Astrocyte (in vitro differentiated cells and primary cell): ENCODE data around the gene TOP1. TPM values are rescaled to one million over a fixed set of nuclear protein-coding genes. Genes with fewer than 3 reads are reported as not detected.

Source experiments
- DNase-seq: peaks from one replicate; pipeline ENCODE4 v3.0.0-alpha.2; 2010; ENCODE audit warnings: low read depth
- FAIRE-seq: peaks from 2 replicates; lab custom pipeline; 2011; peaks lifted over from hg19 to GRCh38; lab: Jason Lieb, UNC
- H2AFZ ChIP-seq: 2 replicates; pipeline ENCODE4 v1.6.0; 2012; ENCODE audit warnings: low read depth, low read length, inconsistent platforms
- H3K27ac ChIP-seq: 2 replicates; pipeline ENCODE4 v1.5.1; 2011; ENCODE audit warnings: low read depth, low read length, inconsistent platforms
- H3K27me3 ChIP-seq: 2 replicates; pipeline ENCODE4 v1.6.0; 2011; ENCODE audit warnings: low read length, inconsistent platforms; ENCODE audit not compliant: insufficient read depth
- H3K36me3 ChIP-seq: 2 replicates; pipeline ENCODE4 v1.5.1; 2011; ENCODE audit warnings: low read length, inconsistent platforms; ENCODE audit not compliant: insufficient read depth
- H3K4me1 ChIP-seq: 2 replicates; pipeline ENCODE4 v1.5.1; 2011; ENCODE audit warnings: low read length, inconsistent platforms; ENCODE audit not compliant: insufficient read depth
- H3K4me2 ChIP-seq: 2 replicates; pipeline ENCODE4 v1.6.0; 2012; ENCODE audit warnings: low read length, inconsistent platforms
- H3K4me3 ChIP-seq: 2 replicates; pipeline ENCODE4 v1.5.1; 2011; ENCODE audit warnings: low read depth, mild to moderate bottlenecking, low read length, inconsistent platforms; ENCODE audit not compliant: insufficient read depth
- H3K79me2 ChIP-seq: 2 replicates; pipeline ENCODE4 v1.6.0; 2012; ENCODE audit warnings: mild to moderate bottlenecking, low read length, inconsistent platforms; ENCODE audit not compliant: insufficient read depth
- H3K9ac ChIP-seq: 2 replicates; pipeline ENCODE4 v1.6.0; 2012; ENCODE audit warnings: mild to moderate bottlenecking, low read length, inconsistent platforms
- H3K9me3 ChIP-seq: 2 replicates; pipeline ENCODE4 v1.5.1; 2012; ENCODE audit warnings: low read depth, mild to moderate bottlenecking, low read length, inconsistent platforms; ENCODE audit not compliant: insufficient read depth
- H4K20me1 ChIP-seq: 2 replicates; pipeline ENCODE4 v1.6.0; 2012; ENCODE audit warnings: low read length, inconsistent platforms; ENCODE audit not compliant: insufficient read depth
- H3K27ac Mint-ChIP-seq: one replicate; pipeline ENCODE4 v1.8.0; 2021; ENCODE audit warnings: mild to moderate bottlenecking, mixed read lengths; ENCODE audit not compliant: unreplicated experiment
- H3K27me3 Mint-ChIP-seq: one replicate; pipeline ENCODE4 v1.8.0; 2021; ENCODE audit warnings: low read depth, mixed read lengths; ENCODE audit not compliant: unreplicated experiment
- H3K36me3 Mint-ChIP-seq: one replicate; pipeline ENCODE4 v1.8.0; 2021; ENCODE audit warnings: low read depth, mixed read lengths; ENCODE audit not compliant: unreplicated experiment
- H3K4me1 Mint-ChIP-seq: one replicate; pipeline ENCODE4 v1.8.0; 2021; ENCODE audit warnings: low read depth, mixed read lengths; ENCODE audit not compliant: unreplicated experiment
- H3K4me3 Mint-ChIP-seq: one replicate; pipeline ENCODE4 v1.8.0; 2021; ENCODE audit warnings: mild to moderate bottlenecking, moderate library complexity, mixed read lengths; ENCODE audit not compliant: unreplicated experiment
- H3K9me3 Mint-ChIP-seq: one replicate; pipeline ENCODE4 v1.8.0; 2021; ENCODE audit warnings: mild to moderate bottlenecking, mixed read lengths; ENCODE audit not compliant: unreplicated experiment
- EZH2 ChIP-seq: IDR thresholded peaks from 2 replicates; pipeline ENCODE4 v1.6.1; 2012; ENCODE audit warnings: mild to moderate bottlenecking, low read length, inconsistent platforms; ENCODE audit not compliant: insufficient read depth
- total RNA-seq: library from RNA; stranded (reverse); gene quantifications from 2 replicates; pipeline ENCODE4 v1.2.1, GENCODE V29; 2021
- TF ChIP-seq, protein P1 (sequence below): IDR thresholded peaks from 2 replicates; pipeline ENCODE4 v1.5.1; 2011; ENCODE audit warnings: low read depth, mild to moderate bottlenecking, inconsistent platforms, low read length, moderate library complexity; ENCODE audit not compliant: insufficient read depth

TOP1 gene
- total RNA-seq, 1 donor from 2014 or later: 63.5 TPM

DNA sequence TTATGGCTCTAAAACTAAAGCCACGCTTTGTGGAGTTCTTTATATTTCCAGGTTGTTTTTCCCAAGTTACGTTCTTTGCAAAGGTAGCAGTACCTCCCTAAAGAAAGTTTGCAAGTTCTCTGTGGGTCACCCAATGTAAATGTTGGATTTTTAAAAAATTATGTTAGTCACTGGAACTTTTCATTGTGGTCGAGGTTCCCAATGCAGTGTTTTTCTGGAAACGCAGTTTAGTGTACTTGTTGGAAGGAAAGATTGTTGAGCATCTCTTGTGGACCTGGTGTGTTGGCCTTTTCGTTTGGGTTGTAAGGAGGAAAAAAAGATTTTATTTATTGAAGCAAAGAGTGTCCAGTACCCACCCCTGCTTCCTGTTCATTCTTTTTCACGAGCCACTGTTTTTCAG lies 1.4 kb downstream of the TOP1 start:
- H3K4me1 ChIP-seq: peaks cover 25% of the 10 kb centered on the region
- Mint-ChIP-seq H3K9me3 (peaks cover 2% of the 10 kb centered on the region), H3K4me3 (peak overlapping the region; percentile 97), H3K27me3 (no peaks in the 10 kb centered on the region), H3K36me3 (peaks cover 2% of the 10 kb centered on the region), H3K4me1 (peaks cover 38% of the 10 kb centered on the region), H3K27ac (peak overlapping the region; percentile 97)
- no peaks in the 10 kb centered on the region for H3K9me3 ChIP-seq
- peaks cover 56% of the 10 kb centered on the region for H4K20me1 ChIP-seq
- H3K79me2 ChIP-seq: peaks cover 65% of the 10 kb centered on the region
- no peak overlapping the region for H2AFZ ChIP-seq
- H3K9ac ChIP-seq: peak overlapping the region; percentile 99
- FAIRE-seq (no peak), DNase-seq (no peak)
- H3K4me3 ChIP-seq: peak overlapping the region; percentile 89
- H3K27ac ChIP-seq: peak overlapping the region; percentile 97
- TF ChIP-seq EZH2: no peak
- TF ChIP-seq, protein P1, sequence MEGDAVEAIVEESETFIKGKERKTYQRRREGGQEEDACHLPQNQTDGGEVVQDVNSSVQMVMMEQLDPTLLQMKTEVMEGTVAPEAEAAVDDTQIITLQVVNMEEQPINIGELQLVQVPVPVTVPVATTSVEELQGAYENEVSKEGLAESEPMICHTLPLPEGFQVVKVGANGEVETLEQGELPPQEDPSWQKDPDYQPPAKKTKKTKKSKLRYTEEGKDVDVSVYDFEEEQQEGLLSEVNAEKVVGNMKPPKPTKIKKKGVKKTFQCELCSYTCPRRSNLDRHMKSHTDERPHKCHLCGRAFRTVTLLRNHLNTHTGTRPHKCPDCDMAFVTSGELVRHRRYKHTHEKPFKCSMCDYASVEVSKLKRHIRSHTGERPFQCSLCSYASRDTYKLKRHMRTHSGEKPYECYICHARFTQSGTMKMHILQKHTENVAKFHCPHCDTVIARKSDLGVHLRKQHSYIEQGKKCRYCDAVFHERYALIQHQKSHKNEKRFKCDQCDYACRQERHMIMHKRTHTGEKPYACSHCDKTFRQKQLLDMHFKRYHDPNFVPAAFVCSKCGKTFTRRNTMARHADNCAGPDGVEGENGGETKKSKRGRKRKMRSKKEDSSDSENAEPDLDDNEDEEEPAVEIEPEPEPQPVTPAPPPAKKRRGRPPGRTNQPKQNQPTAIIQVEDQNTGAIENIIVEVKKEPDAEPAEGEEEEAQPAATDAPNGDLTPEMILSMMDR: no peak
- H3K27me3 ChIP-seq: no peaks in the 10 kb centered on the region
- no peaks in the 10 kb centered on the region for H3K36me3 ChIP-seq
- peak overlapping the region; percentile 94 for H3K4me2 ChIP-seq

DNA sequence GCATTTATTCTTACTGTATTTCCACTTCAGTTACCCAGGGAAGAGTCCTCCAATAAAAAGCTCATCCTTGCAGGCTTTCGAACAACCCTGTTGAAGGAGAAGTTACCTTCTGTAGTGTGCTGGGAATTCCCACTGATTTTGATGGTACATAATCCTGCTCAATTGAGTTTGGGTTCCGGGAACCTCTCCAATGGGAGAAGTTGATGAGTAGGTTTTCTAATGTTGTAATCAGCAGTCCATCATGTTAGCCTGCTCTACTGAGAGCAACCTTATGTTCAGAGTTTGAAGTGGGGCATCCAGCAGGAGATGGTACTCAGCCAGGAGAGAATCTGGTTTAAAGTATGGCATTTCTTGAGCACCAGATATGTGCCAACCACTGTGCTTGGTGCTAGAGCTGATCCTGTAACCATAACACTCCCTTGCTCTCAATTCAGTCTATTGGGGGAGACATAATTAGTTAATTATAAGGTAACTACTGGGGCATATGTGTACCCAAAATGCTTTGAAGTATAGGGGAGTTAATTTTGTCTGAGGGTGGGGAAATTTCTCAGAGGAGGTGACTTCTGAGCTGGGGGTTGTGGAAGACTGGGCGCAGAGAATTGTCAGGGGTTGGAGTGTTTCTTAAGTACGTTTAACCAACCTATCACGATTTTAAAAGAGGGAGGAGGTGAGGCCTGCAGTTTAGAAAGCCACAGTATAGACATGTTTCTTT lies 2.1 kb downstream of the TOP1 start:
- no peaks in the 10 kb centered on the region for H3K27me3 Mint-ChIP-seq
- no peak for TF ChIP-seq EZH2
- TF ChIP-seq, protein P1: no peak
- H3K4me3 Mint-ChIP-seq: peak overlapping the region; percentile 97
- Histone ChIP-seq H3K27ac (peak overlapping the region; percentile 97), H3K4me2 (peak overlapping the region; percentile 94), H3K4me1 (peaks cover 25% of the 10 kb centered on the region), H3K27me3 (no peaks in the 10 kb centered on the region), H3K9me3 (no peaks in the 10 kb centered on the region), H3K79me2 (peaks cover 72% of the 10 kb centered on the region), H3K9ac (peak overlapping the region; percentile 99), H2AFZ (no peak overlapping the region), H3K36me3 (peaks cover 3% of the 10 kb centered on the region), H4K20me1 (peaks cover 62% of the 10 kb centered on the region), H3K4me3 (peak overlapping the region; percentile 89)
- H3K9me3 Mint-ChIP-seq: peaks cover 2% of the 10 kb centered on the region
- DNase-seq: peak; percentile 46
- no peak overlapping the region for H3K27ac Mint-ChIP-seq
- H3K4me1 Mint-ChIP-seq: peaks cover 38% of the 10 kb centered on the region
- no peak for FAIRE-seq
- H3K36me3 Mint-ChIP-seq: peaks cover 4% of the 10 kb centered on the region

DNA sequence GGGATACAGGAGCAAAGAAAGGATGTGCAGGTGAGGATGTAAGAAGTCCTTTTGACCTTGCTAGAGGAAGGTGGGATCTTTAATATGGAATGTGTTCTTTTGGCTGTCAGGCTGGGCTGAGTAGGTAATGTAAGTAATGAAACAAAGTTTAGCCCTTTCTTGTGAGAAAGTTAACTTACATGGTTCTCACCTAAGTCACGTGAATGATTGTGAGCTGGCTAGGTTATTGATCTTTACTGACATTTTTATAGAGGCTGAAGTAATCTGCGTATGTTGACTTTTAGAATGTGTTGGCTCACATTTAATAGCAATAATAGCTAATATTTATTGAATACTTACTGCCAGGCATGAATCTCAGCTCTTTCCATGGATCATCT lies 2.6 kb downstream of the TOP1 start:
- Histone ChIP-seq H3K9me3 (no peaks in the 10 kb centered on the region), H3K4me2 (peak overlapping the region; percentile 94), H2AFZ (no peak overlapping the region), H3K4me1 (peaks cover 25% of the 10 kb centered on the region), H3K79me2 (peaks cover 77% of the 10 kb centered on the region), H3K4me3 (peak overlapping the region; percentile 89), H4K20me1 (peaks cover 68% of the 10 kb centered on the region), H3K9ac (peak overlapping the region; percentile 99), H3K36me3 (peaks cover 4% of the 10 kb centered on the region), H3K27me3 (no peaks in the 10 kb centered on the region), H3K27ac (no peak overlapping the region)
- Mint-ChIP-seq H3K9me3 (peaks cover 2% of the 10 kb centered on the region), H3K4me3 (peak overlapping the region; percentile 97), H3K27me3 (no peaks in the 10 kb centered on the region), H3K36me3 (peaks cover 4% of the 10 kb centered on the region), H3K4me1 (peaks cover 39% of the 10 kb centered on the region), H3K27ac (no peak overlapping the region)
- DNase-seq: no peak
- no peak for TF ChIP-seq EZH2
- TF ChIP-seq, protein P1: no peak
- FAIRE-seq: no peak
